COLO668 (cell line): ENCODE measurements around the gene KITLG.
A peak's percentile ranks its signal among the peaks of the same experiment; 100 is the strongest.
"Not testable (repeated sequence)": the region's sequence is repeated elsewhere in the genome, so short reads cannot be mapped to it uniquely, and the experiment has no call there.

ENCODE experiments used
- DNase-seq: peaks from one replicate; lab custom pipeline; 2025; ENCODE audit not compliant: unreplicated experiment; lab: John Stamatoyannopoulos, UW

The KITLG gene

GRCh38 chr12:88496429-88496828 lies 83.8 kb downstream of the KITLG start:
- no peak for DNase-seq

- no peak for DNase-seq
Observed at GRCh38 chr12:88495031-88495430, 85.2 kb downstream of the KITLG start.

- no peak for DNase-seq
Observed at GRCh38 chr12:88494520-88494919, 85.8 kb downstream of the KITLG start.

- no peak for DNase-seq
Observed at GRCh38 chr12:88493636-88494035, 86.6 kb downstream of the KITLG start.

- DNase-seq = no peak
Observed at GRCh38 chr12:88490425-88490824, 89.8 kb downstream of the KITLG start.

GRCh38 chr12:88472775-88473174 lies 107.5 kb downstream of the KITLG start:
- no peak for DNase-seq

- no peak for DNase-seq
Observed at GRCh38 chr12:88472248-88472647, 108.0 kb downstream of the KITLG start.

GRCh38 chr12:88471331-88472045 lies 108.8 kb downstream of the KITLG start:
- no peak for DNase-seq

GRCh38 chr12:88469154-88469553 lies 111.1 kb downstream of the KITLG start:
- no peak for DNase-seq

- DNase-seq = no peak
Observed at GRCh38 chr12:88468581-88468980, 111.7 kb downstream of the KITLG start.

- not testable (repeated sequence) for DNase-seq
Observed at GRCh38 chr12:88466708-88467107, 113.6 kb downstream of the KITLG start.

- no peak for DNase-seq
Observed at GRCh38 chr12:88458327-88458726, 121.9 kb downstream of the KITLG start.

GRCh38 chr12:88453323-88453722 lies 126.9 kb downstream of the KITLG start:
- DNase-seq = no peak

GRCh38 chr12:88451205-88451604 lies 129.1 kb downstream of the KITLG start:
- DNase-seq = no peak

GRCh38 chr12:88450136-88450535 lies 130.1 kb downstream of the KITLG start:
- DNase-seq = no peak

GRCh38 chr12:88448337-88448915 lies 131.8 kb downstream of the KITLG start:
- peak; percentile 57 for DNase-seq

GRCh38 chr12:88445705-88446394 lies 134.4 kb downstream of the KITLG start:
- DNase-seq = no peak

- no peak for DNase-seq
Observed at GRCh38 chr12:88444481-88444880, 135.8 kb downstream of the KITLG start.
